Memory B cell (primary cell): Measurements from ENCODE around the gene XPNPEP3.
A peak's percentile ranks its signal among the peaks of the same experiment; 100 is the strongest.
"Not testable (repeated sequence)": the region's sequence is repeated elsewhere in the genome, so short reads cannot be mapped to it uniquely, and the experiment has no call there.

Experiments used
- ATAC-seq: fragments of 150-1000 bp; cut with Tn5 transposase; 2 replicates; pipeline ENCODE4 v1.10.0; 2021; ENCODE audit warnings: low read depth, mild to moderate bottlenecking, moderate library complexity
- DNase-seq, 2 donors: peaks; one replicate each; pipeline ENCODE4 v3.0.0; 2022; ENCODE audit warnings: low spot score in 2 of 2
- H3K27ac Mint-ChIP-seq: one replicate; pipeline ENCODE4 v1.8.0; 2022; ENCODE audit warnings: mild to moderate bottlenecking, moderate library complexity, mixed read lengths
- H3K27me3 Mint-ChIP-seq: one replicate; pipeline ENCODE4 v1.8.0; 2022; ENCODE audit warnings: mixed read lengths
- H3K36me3 Mint-ChIP-seq: one replicate; pipeline ENCODE4 v1.8.0; 2022; ENCODE audit warnings: mild to moderate bottlenecking, mixed read lengths
- H3K4me1 Mint-ChIP-seq: one replicate; pipeline ENCODE4 v1.8.0; 2022; ENCODE audit warnings: mixed read lengths
- H3K4me3 Mint-ChIP-seq: one replicate; pipeline ENCODE4 v1.8.0; 2022; ENCODE audit warnings: mild to moderate bottlenecking, moderate library complexity, mixed read lengths
- H3K9me3 Mint-ChIP-seq: one replicate; pipeline ENCODE4 v1.8.0; 2022; ENCODE audit warnings: mixed read lengths

The XPNPEP3 gene

DNA sequence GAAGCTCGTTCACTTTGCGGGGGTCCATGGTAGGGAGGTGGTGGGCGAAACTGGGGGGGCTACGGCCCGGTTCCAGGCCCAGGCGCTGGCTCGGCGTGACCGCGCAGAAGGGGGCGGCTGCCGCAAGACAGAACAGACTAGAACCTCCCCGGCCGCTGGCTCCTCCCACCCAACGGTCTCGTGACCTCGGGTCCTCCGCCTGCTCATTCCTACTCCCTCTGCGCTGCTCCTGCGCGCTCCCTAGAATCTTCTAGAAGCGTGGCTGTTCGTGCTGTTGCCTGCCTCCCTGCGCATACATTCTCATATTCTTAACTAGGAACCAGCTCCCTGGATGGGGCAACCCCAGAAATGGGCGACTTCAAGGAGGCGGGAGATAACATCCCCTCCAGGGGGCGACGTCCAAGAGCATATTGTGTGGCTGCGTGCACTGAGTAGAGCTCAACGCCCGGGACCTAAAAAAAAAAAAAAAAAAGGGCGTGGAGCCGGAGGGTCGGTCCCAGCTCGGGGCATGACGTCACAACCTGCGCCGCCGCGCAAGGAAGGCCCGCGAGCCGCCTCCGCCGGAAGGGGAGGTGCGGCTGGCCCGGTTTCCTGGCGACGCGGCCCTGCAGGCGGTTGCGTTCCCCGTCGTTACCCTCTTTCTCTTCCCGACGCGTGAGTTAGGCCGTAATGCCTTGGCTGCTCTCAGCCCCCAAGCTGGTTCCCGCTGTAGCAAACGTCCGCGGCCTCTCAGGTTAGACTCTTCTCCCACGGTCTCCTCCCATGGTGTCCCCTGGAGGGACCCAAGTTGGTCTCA, at the start of gene XPNPEP3, which contains the start of gene ST13:
Gene XPNPEP3 (plus strand): TSS at position 636 of the 796 bp plus-strand sequence. CDS start 34 bp downstream, at position 670.
Gene ST13 (minus strand): TSS at position 127 of the 796 bp plus-strand sequence. CDS start 99 bp downstream, at position 28.
- DNase-seq (peak; percentile 95 to 96), ATAC-seq (peak; percentile 84)
- peaks cover 13% of the 10 kb centered on the region for H3K4me1 Mint-ChIP-seq
- H3K27me3 Mint-ChIP-seq, result no peaks in the 10 kb centered on the region
- peaks cover 5% of the 10 kb centered on the region for H3K36me3 Mint-ChIP-seq
- peak within 1 kb of the TSS; percentile 98 for H3K27ac Mint-ChIP-seq
- H3K9me3 Mint-ChIP-seq, result no peaks in the 10 kb centered on the region
- peak within 1 kb of the TSS; percentile 99 for H3K4me3 Mint-ChIP-seq

DNA sequence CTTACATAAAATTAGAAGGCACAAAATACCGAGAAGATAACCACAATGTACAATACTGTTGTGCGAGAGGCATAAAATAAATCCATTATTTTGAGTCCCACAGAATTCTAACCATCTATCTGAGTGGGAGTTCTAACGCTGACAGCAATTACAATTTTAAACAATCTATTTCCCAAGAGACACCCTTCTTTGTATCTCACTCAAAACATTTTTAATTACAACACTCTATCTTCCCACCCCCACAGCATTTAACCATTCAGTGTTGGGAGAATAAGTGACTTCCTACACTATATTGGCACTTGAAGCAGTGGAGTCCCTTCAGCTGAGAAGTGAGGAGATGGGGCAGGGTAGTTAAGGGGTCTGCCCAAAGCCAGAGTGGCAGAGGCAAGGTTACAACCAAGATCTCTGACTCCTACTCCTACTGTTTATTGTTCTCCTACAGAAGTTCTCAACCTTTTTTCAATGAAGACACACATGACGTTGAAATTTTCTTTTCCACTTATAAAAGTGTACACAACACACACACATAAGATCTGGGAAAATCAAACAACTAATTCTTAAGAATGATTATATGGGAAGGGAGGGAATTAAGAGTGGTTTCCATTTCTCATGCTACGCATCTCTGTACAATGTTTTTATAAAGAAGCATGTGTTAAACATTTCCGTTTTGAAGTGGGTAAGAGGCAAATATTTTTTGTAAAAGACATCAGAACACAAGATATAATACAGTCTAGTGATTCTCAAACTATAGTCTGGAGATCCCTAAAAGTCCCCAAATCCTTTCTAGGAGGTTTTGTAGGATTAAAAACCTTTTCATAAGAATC, 48.7 kb upstream of the XPNPEP3 start:
- Mint-ChIP-seq H3K9me3 (no peaks in the 10 kb centered on the region), H3K27me3 (no peaks in the 10 kb centered on the region), H3K4me3 (no peak overlapping the region), H3K4me1 (peaks cover 11% of the 10 kb centered on the region), H3K27ac (no peak overlapping the region), H3K36me3 (peaks cover 13% of the 10 kb centered on the region)
- no peak for ATAC-seq
- DNase-seq, result no peak

DNA sequence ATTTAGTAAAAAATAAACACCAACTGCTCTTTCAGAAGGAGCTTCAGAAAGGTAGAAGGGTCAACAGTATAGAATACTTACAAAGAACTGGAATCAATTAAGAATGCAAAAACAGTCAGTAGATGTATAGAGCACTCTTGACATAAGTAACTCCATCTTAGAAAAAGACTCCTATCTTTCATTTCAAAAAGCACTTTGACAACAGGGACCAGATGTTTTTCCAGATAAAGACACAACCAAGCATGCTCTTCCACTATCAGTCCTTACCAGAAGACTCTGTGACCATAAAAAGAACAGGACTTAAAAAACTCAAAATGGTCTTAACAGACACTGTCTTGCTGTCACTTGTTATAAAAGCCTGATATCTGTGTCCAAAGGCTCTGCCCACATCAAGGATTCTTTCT, 43.0 kb upstream of the XPNPEP3 start:
- ATAC-seq (no peak), DNase-seq (no peak)
- H3K27ac Mint-ChIP-seq, result no peak overlapping the region
- H3K4me3 Mint-ChIP-seq, result no peak overlapping the region
- H3K36me3 Mint-ChIP-seq, result peaks cover 11% of the 10 kb centered on the region
- no peaks in the 10 kb centered on the region for H3K27me3 Mint-ChIP-seq
- no peaks in the 10 kb centered on the region for H3K9me3 Mint-ChIP-seq
- peaks cover 20% of the 10 kb centered on the region for H3K4me1 Mint-ChIP-seq

DNA sequence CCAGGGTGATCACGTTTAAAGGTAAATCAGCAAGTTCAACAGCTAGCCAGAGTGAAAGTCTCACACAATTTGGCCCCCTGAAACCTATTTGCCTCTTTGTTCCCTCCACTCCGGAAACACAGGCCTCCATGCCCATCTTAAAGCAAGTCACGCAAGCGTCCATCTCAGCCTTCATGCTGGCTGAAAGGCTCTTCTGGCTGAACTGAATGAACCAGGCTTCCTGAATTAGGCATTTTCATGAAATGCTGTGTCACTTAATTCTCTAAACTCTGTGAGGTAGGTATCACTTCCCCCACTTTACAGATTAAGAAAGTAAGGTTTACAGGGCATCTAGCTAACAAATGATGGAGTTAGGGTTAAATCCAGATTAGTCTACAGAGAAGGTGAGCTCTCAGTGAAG, 39.2 kb upstream of the XPNPEP3 start:
- H3K27me3 Mint-ChIP-seq, result no peaks in the 10 kb centered on the region
- DNase-seq, result no peak
- peak overlapping the region; percentile 75 for H3K4me3 Mint-ChIP-seq
- H3K27ac Mint-ChIP-seq, result peak overlapping the region; percentile 59
- peaks cover 17% of the 10 kb centered on the region for H3K4me1 Mint-ChIP-seq
- H3K9me3 Mint-ChIP-seq, result no peaks in the 10 kb centered on the region
- peaks cover 7% of the 10 kb centered on the region for H3K36me3 Mint-ChIP-seq
- no peak for ATAC-seq

DNA sequence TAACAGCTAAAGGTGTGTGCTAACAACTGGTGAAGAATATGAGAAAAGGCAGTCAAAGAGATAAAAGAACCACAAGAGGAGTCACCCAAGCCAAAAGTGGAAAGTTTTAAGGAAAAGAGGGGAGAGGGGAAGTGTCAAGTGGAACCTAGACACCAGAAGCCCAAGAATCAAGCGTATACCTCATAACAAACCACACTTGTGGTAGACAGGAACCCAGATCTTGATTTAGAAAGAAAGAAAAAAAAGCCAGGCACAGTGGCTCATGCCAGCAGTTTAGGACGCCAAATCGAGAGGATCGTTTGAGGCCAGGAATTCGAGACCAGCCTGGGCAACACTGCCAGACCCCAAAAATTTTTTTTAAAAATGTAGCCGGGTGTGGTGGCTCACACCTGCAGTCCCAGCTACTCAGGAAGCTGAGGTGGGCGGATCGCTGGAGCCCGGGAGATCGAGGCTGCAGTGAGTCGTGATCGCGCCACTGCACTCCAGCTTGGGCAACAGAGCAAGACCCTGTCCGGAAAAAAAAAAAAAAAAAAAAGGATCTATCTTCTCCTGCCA, 38.7 kb upstream of the XPNPEP3 start:
- Mint-ChIP-seq H3K27me3 (no peaks in the 10 kb centered on the region), H3K9me3 (no peaks in the 10 kb centered on the region), H3K27ac (peak overlapping the region; percentile 79), H3K4me3 (peak overlapping the region; percentile 75), H3K4me1 (peaks cover 17% of the 10 kb centered on the region), H3K36me3 (peaks cover 7% of the 10 kb centered on the region)
- DNase-seq (peak in 1 of 2 donors; percentile 13), ATAC-seq (peak; percentile 1)

DNA sequence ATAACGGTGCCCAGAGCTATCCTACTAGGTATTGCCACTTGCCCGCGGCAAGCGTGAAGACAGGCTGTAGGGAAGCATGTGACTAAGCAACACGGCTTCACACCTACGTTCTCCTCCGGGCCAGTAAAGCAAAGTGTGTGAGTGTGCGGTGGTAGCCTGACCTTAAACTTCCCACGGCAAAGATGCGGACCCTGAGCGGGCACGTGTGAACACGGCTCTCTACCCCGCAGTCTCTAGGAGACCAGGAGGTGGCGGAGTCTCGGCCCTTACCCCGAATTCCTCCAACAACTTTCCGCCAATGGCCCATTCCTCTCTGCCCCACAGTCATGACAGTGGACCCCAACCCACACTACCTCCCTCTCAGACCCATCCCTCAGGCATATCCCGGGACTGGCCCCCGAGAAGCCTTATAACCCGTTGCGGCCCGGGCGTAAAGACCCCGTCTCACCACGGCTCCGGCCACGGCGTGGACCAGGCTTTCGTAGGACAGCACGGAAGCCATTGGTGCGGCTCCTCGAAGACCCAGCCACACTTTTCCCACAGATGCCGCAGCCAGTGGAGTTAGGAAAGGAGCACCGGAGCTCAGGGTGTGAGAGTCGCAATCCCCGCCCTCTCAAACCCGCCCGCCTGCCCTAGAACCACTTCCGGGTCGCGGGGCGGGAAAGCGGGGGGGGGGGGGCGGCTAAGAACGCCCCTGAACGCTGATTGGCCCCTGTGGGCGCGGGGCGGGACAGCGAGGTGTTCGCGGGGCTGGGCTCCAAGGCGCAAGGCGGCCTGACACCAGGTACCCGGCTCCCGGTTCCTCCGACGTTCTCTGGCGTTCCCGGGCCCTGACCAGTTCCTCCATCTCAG, 38.0 kb upstream of the XPNPEP3 start, which contains the start of gene SLC25A17:
Gene SLC25A17 (minus strand): TSS at position 600 of the 852 bp plus-strand sequence. CDS start 98 bp downstream, at position 502.
- ATAC-seq, result peak; percentile 90
- peak within 1 kb of the TSS; percentile 75 for H3K4me3 Mint-ChIP-seq
- peak; percentile 73 to 74 for DNase-seq
- no peaks in the 10 kb centered on the region for H3K9me3 Mint-ChIP-seq
- H3K36me3 Mint-ChIP-seq, result peaks cover 7% of the 10 kb centered on the region
- H3K4me1 Mint-ChIP-seq, result peaks cover 17% of the 10 kb centered on the region
- H3K27me3 Mint-ChIP-seq, result no peaks in the 10 kb centered on the region
- H3K27ac Mint-ChIP-seq, result peak within 1 kb of the TSS; percentile 79

DNA sequence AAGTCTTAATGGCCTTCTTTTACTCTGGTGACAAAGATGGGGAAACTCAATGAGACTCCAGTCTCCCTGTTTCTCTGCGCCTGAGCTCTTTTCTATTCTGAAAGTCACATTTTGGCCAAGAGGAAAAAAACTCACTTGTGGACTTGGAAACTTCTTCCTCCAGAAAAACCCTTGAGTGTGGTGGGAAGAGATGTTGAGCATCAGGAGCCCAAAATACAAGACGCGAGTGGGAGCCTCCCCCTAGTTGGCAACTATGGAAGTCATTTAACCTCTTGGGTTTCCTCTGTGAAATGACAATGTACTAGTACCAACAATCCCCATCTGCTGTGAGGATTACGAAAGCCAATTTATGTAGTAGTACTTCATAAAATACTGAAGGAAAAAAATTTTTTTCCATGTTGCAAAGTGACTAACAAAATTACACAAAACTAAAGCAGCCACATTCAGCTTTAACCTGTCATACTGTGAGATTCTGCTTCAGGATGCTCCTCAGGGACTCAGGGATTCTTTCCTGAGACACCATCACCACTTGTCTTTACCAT, 37.3 kb upstream of the XPNPEP3 start:
- Mint-ChIP-seq H3K4me3 (peak overlapping the region; percentile 75), H3K9me3 (no peaks in the 10 kb centered on the region), H3K36me3 (peaks cover 4% of the 10 kb centered on the region), H3K27ac (peak overlapping the region; percentile 79), H3K4me1 (peaks cover 17% of the 10 kb centered on the region), H3K27me3 (no peaks in the 10 kb centered on the region)
- DNase-seq (no peak), ATAC-seq (no peak)

DNA sequence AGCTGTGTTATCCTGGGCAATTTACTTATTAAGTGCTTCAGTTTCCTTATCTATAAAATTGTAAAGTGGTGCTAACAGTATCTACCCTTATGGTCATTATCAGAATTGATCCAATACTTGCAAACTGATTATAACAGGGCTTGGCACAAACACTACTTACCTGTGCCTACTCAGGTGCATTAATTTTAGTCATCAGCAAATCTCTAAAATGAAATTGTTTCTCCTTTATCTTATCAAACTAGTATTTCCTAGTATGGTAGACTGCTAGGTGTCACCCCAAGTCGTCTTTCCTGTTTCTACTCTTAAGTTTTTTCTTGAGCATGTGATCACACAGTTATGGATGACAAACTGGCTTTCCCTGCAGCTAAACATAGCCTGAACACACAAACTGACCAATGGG, 33.5 kb upstream of the XPNPEP3 start:
- Mint-ChIP-seq H3K4me1 (peaks cover 2% of the 10 kb centered on the region), H3K4me3 (no peak overlapping the region), H3K9me3 (no peaks in the 10 kb centered on the region), H3K27ac (no peak overlapping the region), H3K36me3 (peaks cover 2% of the 10 kb centered on the region), H3K27me3 (no peaks in the 10 kb centered on the region)
- no peak for DNase-seq
- no peak for ATAC-seq

DNA sequence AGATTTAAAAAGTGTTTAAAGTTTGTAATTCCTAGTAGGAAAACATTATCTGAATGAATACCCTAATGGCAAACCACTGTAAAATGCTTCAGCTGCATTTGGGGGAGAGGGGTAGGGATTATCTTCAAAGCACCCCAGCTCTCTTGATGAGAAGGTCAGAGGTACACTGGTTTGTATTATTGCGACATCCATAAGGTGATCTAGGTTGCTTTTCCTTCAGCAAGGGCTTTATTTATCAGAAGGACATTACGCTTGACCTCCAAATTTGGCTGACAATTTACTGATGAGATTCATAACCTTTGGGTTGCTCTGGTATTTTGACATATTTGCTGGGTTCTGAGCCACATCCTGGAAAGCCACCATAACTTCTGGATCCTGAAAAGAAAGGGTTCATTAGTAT, 30.7 kb upstream of the XPNPEP3 start:
- H3K27me3 Mint-ChIP-seq, result not testable (repeated sequence)

DNA sequence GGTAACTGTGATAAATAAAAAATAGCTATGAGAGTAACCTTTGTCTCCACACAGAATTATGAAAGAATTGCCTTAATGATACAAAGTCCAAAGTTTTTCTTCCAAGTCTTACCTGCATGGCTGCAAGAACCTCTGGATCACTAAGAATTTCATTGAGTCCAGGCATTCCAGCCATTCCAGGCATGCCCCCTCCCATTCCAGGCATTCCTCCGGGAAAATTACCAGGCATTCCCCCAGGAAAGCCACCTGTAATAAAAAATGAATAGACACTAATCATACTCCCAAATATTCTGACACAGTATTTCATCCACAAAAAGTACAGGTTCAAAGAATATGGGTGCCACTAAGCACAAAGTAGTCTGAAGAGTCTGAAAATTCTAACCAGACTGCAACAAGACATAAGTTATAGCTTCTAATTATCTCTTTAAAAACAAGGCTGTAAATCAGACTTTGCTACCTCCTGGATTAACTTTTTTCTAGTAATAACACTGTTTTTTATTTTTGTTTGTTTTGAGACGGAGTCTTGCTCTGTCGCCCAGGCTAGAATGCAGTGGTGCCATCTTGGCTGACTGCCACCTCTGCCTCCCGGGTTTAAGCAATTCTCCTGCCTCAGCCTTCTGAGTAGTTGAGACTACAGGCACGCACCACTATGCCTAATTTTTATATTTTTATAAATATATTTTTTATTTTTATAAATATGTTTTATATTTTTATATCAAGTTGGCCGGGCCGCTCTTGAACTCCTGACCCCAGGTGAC, 29.8 kb upstream of the XPNPEP3 start:
- no peaks in the 10 kb centered on the region for H3K27me3 Mint-ChIP-seq
- peaks cover 9% of the 10 kb centered on the region for H3K36me3 Mint-ChIP-seq
- no peak overlapping the region for H3K27ac Mint-ChIP-seq
- ATAC-seq (no peak), DNase-seq (no peak)
- H3K9me3 Mint-ChIP-seq, result no peaks in the 10 kb centered on the region
- H3K4me3 Mint-ChIP-seq, result no peak overlapping the region
- no peaks in the 10 kb centered on the region for H3K4me1 Mint-ChIP-seq

More for the DNA sequence above, 30.7 kb upstream of the XPNPEP3 start:
- H3K4me1 Mint-ChIP-seq, DNase-seq, H3K9me3 Mint-ChIP-seq, H3K36me3 Mint-ChIP-seq, H3K27ac Mint-ChIP-seq, ATAC-seq, H3K4me3 Mint-ChIP-seq: not testable (repeated sequence)

DNA sequence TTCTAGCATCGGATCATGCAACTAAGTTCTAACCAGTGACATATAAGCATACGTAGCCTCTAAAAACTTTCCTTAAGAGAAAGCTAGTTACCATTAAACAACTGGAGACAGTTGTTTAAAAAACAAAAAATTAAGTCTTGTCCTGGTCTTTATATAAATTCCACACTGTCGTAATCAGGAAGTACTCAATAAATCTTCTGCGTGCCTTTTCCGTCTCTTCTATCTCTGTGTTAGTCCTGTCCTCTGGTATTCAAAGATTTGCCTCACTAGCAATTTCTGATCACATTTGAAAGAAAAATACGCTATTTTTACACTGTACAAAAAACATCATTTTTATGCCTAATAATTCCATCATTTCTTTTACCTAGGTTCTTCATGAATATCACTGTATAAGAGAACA, 27.8 kb upstream of the XPNPEP3 start:
- H3K27me3 Mint-ChIP-seq, result no peaks in the 10 kb centered on the region
- no peaks in the 10 kb centered on the region for H3K4me1 Mint-ChIP-seq
- no peak overlapping the region for H3K27ac Mint-ChIP-seq
- no peaks in the 10 kb centered on the region for H3K9me3 Mint-ChIP-seq
- no peak overlapping the region for H3K4me3 Mint-ChIP-seq
- DNase-seq (no peak), ATAC-seq (no peak)
- H3K36me3 Mint-ChIP-seq, result peaks cover 16% of the 10 kb centered on the region

DNA sequence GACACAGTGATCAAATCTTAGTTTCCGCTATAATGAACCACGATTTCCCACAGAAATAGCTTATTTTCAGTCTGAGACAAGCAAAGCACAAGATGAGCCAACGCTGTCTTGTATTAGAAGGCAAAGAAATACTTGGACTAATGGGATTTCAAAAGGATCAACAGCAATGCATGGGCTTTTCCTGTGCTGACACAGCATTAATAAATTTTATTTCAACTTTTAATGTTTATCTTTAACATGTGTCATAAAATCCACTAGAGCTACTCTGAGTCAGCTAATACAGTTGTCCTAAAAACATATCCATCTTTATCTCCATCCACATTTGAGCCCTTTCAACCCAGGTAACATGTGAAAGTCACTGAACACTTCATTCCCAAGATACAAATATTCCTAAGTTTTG, 22.3 kb upstream of the XPNPEP3 start:
- no peaks in the 10 kb centered on the region for H3K27me3 Mint-ChIP-seq
- H3K9me3 Mint-ChIP-seq, result no peaks in the 10 kb centered on the region
- no peaks in the 10 kb centered on the region for H3K4me1 Mint-ChIP-seq
- no peak overlapping the region for H3K27ac Mint-ChIP-seq
- ATAC-seq (no peak), DNase-seq (no peak)
- H3K36me3 Mint-ChIP-seq, result peaks cover 21% of the 10 kb centered on the region
- no peak overlapping the region for H3K4me3 Mint-ChIP-seq
